ENCODE measurements around the gene WEE1.
"Not testable (repeated sequence)": the region's sequence is repeated elsewhere in the genome, so short reads cannot be mapped to it uniquely, and the experiment has no call there.

WEE1 gene

GRCh38 chr11:9622353-9622752 is 48.9 kb downstream of the WEE1 start:
- DNase-seq (ENCODE audit: low read depth): not testable (repeated sequence)

- DNase-seq (ENCODE audit: low read depth): not testable (repeated sequence)
Measured at GRCh38 chr11:9623053-9623452, 49.6 kb downstream of the WEE1 start.

- DNase-seq (ENCODE audit: low read depth): no peak
Measured at GRCh38 chr11:9624448-9624847, 51.0 kb downstream of the WEE1 start.

GRCh38 chr11:9625162-9625561 is 51.7 kb downstream of the WEE1 start:
- DNase-seq (ENCODE audit: low read depth): no peak

GRCh38 chr11:9625728-9626127 is 52.3 kb downstream of the WEE1 start:
- DNase-seq (ENCODE audit: low read depth): no peak

GRCh38 chr11:9626496-9627394 is 53.3 kb downstream of the WEE1 start:
- no peak for DNase-seq (ENCODE audit: low read depth)

- DNase-seq (ENCODE audit: low read depth): no peak
Measured at GRCh38 chr11:9629064-9629463, 55.6 kb downstream of the WEE1 start.

GRCh38 chr11:9633679-9634078 is 60.2 kb downstream of the WEE1 start:
- no peak for DNase-seq (ENCODE audit: low read depth)

- no peak for DNase-seq (ENCODE audit: low read depth)
Measured at GRCh38 chr11:9636691-9637090, 63.2 kb downstream of the WEE1 start.

- no peak for DNase-seq (ENCODE audit: low read depth)
Measured at GRCh38 chr11:9639099-9639498, 65.6 kb downstream of the WEE1 start.

Data from stimulated activated CD8-positive, alpha-beta memory T cell treated with anti-CD3 and anti-CD28 coated beads, Interleukin-15, amount 100 ng/mL, for 24 hours (primary cell).